Measurements from ENCODE around the gene CLEC20A.

Gene CLEC20A

GRCh38 chr1:178520803-178521202, 24.0 kb upstream of the CLEC20A start:
- H3K27ac ChIP-seq (ENCODE audit: extremely low read depth, low read depth, low read length), result no peak overlapping the region
- H3K4me1 ChIP-seq (ENCODE audit: control insufficient read depth, insufficient read depth, low read length), result no peaks in the 10 kb centered on the region
- ChIA-PET CTCF (no interaction called here), POLR2A (no interaction called here)
- H3K9me3 ChIP-seq (ENCODE audit: control insufficient read depth, insufficient read depth, low read depth, low read length), result no peaks in the 10 kb centered on the region
- H3K4me3 ChIP-seq (ENCODE audit: low read depth, low read length), result no peak overlapping the region
- TF ChIP-seq ZNF560 (tag by site-specific recombination; IDR thresholded peaks at IDR 0.05; ENCODE audit: borderline replicate concordance) (no peak), ZNF404 (tag by site-specific recombination; IDR thresholded peaks at IDR 0.05) (no peak), MYNN (tag by site-specific recombination; IDR thresholded peaks at IDR 0.05; ENCODE audit: borderline replicate concordance) (no peak), BCL11B (tag by site-specific recombination; IDR thresholded peaks at IDR 0.05; ENCODE audit: low read depth) (no peak), ZNF341 (tag by site-specific recombination; IDR thresholded peaks at IDR 0.05; ENCODE audit: low read depth) (no peak), ZNF701 (tag by site-specific recombination; IDR thresholded peaks at IDR 0.05) (no peak), ZNF658 (tag by site-specific recombination; IDR thresholded peaks at IDR 0.05) (no peak), GLIS2 (tag by site-specific recombination; IDR thresholded peaks at IDR 0.05) (no peak), IKZF3 (tag by site-specific recombination; IDR thresholded peaks at IDR 0.05) (no peak), KLF8 (tag by site-specific recombination; IDR thresholded peaks at IDR 0.05) (no peak), ZNF704 (tag by site-specific recombination; IDR thresholded peaks at IDR 0.05) (no peak), ZNF280C (tag by site-specific recombination; IDR thresholded peaks at IDR 0.05) (no peak), ZNF433 (tag by site-specific recombination; IDR thresholded peaks at IDR 0.05; ENCODE audit: low read depth) (no peak), ZNF707 (tag by site-specific recombination; IDR thresholded peaks at IDR 0.05) (no peak), ZNF280D (tag by site-specific recombination; IDR thresholded peaks at IDR 0.05) (no peak), ZNF311 (tag by site-specific recombination; IDR thresholded peaks at IDR 0.05; ENCODE audit: borderline replicate concordance) (no peak), ZNF292 (tag by site-specific recombination; IDR thresholded peaks at IDR 0.05; ENCODE audit: borderline replicate concordance, low read depth) (no peak), SCRT1 (tag by site-specific recombination; IDR thresholded peaks at IDR 0.05; ENCODE audit: borderline replicate concordance) (no peak), BCL11A (tag by site-specific recombination; IDR thresholded peaks at IDR 0.05; ENCODE audit: low read depth) (no peak), ZNF416 (tag by site-specific recombination; IDR thresholded peaks at IDR 0.05) (no peak)
- no peaks in the 10 kb centered on the region for H3K36me3 ChIP-seq (ENCODE audit: control insufficient read depth in 2 of 2, insufficient read depth in 1 of 2, low read length in 2 of 2)

GRCh38 chr1:178518894-178519293, 22.1 kb upstream of the CLEC20A start:
- H3K9me3 ChIP-seq (ENCODE audit: control insufficient read depth, insufficient read depth, low read depth, low read length), result no peaks in the 10 kb centered on the region
- ChIA-PET CTCF (interaction anchor here (0.7 to 4.6 kb wide), 2 partner anchors 13 to 17 kb away, joined by 4 to 30 read pairs; no protein-coding TSS in a partner anchor), POLR2A (no interaction called here)
- TF ChIP-seq TSHZ1 (tag by site-specific recombination; IDR thresholded peaks at IDR 0.05; ENCODE audit: borderline replicate concordance) (no peak), ZNF639 (tag by site-specific recombination; IDR thresholded peaks at IDR 0.05) (no peak), ZNF514 (tag by site-specific recombination; IDR thresholded peaks at IDR 0.05) (no peak), ZNF133 (tag by site-specific recombination; IDR thresholded peaks at IDR 0.05) (no peak), ZNF768 (tag by site-specific recombination; IDR thresholded peaks at IDR 0.05) (no peak)
- no peak overlapping the region for H3K4me3 ChIP-seq (ENCODE audit: low read depth, low read length)
- H3K4me1 ChIP-seq (ENCODE audit: control insufficient read depth, insufficient read depth, low read length), result no peaks in the 10 kb centered on the region
- H3K36me3 ChIP-seq (ENCODE audit: control insufficient read depth in 2 of 2, insufficient read depth in 1 of 2, low read length in 2 of 2), result no peaks in the 10 kb centered on the region
- no peak overlapping the region for H3K27ac ChIP-seq (ENCODE audit: extremely low read depth, low read depth, low read length)
